Fibroblast of pulmonary artery (primary cell): Measurements from ENCODE around the gene SNX19.
"Not testable (repeated sequence)": the region's sequence is repeated elsewhere in the genome, so short reads cannot be mapped to it uniquely, and the experiment has no call there.

Source experiments
- DNase-seq: peaks from one replicate; pipeline ENCODE4 v3.0.0-alpha.2; 2010; ENCODE audit warnings: low read depth
- H3K4me3 ChIP-seq: replicated peaks from 2 replicates; pipeline ENCODE4 v1.5.1; 2011; ENCODE audit warnings: low read depth, mild to moderate bottlenecking, control low read depth, low read length, moderate library complexity
- TF ChIP-seq, protein P1 (sequence below): IDR thresholded peaks from 2 replicates; pipeline ENCODE4 v1.5.1; 2011; ENCODE audit warnings: mild to moderate bottlenecking, control low read depth, low read length, inconsistent platforms; ENCODE audit errors: missing control alignments

Gene SNX19

DNA sequence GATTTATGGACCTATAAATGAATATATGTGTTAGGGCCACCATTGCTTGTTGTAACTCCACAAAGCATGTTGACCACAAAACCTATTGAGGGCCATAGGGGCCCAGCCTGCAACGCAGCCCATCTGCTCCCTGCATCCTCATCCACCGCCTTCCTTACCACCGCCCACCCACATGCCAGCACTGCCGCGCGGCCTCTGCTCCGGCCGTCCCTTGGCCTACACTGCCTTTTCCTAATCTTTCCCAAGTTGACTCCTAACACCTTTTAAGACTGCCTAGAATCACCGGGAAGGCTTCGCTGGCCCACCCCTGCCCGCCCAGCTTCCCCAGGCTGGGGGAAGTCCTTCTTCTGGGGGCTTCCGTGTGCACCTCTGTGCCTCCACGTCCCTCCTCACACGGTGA lies 55.0 kb downstream of the SNX19 start:
- no peak for DNase-seq
- TF ChIP-seq, protein P1, sequence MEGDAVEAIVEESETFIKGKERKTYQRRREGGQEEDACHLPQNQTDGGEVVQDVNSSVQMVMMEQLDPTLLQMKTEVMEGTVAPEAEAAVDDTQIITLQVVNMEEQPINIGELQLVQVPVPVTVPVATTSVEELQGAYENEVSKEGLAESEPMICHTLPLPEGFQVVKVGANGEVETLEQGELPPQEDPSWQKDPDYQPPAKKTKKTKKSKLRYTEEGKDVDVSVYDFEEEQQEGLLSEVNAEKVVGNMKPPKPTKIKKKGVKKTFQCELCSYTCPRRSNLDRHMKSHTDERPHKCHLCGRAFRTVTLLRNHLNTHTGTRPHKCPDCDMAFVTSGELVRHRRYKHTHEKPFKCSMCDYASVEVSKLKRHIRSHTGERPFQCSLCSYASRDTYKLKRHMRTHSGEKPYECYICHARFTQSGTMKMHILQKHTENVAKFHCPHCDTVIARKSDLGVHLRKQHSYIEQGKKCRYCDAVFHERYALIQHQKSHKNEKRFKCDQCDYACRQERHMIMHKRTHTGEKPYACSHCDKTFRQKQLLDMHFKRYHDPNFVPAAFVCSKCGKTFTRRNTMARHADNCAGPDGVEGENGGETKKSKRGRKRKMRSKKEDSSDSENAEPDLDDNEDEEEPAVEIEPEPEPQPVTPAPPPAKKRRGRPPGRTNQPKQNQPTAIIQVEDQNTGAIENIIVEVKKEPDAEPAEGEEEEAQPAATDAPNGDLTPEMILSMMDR = no peak
- no peak overlapping the region for H3K4me3 ChIP-seq

GRCh38 chr11:130859886-130860285 lies 56.4 kb downstream of the SNX19 start:
- H3K4me3 ChIP-seq = no peak overlapping the region
- no peak for DNase-seq
- TF ChIP-seq, protein P1 = no peak

GRCh38 chr11:130858215-130858614 lies 58.1 kb downstream of the SNX19 start:
- DNase-seq = no peak
- TF ChIP-seq, protein P1 = no peak
- H3K4me3 ChIP-seq = no peak overlapping the region

DNA sequence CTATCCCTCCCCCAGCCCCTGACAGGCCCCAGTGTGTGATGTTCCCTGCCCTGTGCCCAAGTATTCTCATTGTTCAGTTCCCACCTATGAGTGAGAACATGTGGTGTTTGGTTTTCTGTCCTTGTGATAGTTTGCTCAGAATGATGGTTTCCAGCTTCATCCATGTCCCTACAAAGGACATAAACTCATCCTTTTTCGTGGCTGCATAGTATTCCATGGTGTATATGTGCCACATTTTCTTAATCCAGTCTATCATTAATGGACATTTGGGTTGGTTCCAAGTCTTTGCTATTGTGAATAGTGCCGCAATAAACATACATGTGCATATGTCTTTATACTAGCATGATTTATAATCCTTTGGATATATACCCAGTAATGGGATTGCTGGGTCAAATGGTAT lies 60.6 kb downstream of the SNX19 start:
- DNase-seq, H3K4me3 ChIP-seq: not testable (repeated sequence)

- no peak for DNase-seq
- TF ChIP-seq, protein P1 = no peak
- H3K4me3 ChIP-seq = no peak overlapping the region
Observed at GRCh38 chr11:130854483-130854882, 61.8 kb downstream of the SNX19 start.

DNA sequence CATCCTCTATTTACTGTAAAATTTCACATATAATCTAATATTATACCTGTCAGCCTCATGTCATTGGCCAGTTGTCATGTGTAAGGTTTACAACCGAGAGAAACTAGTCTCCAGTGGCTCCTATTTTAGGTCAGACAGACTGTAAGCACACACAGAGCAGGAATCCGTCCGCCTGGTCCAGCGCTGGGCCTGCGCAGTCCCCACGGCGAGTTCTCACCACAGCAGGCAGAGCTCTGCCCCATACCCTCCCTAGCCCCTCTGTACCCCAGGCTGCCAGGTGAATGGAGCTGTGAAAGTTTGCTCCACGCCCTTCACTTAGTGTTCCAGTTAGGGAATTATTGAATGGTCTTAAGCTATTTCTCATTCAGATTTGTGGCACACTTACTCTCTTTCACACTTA lies 63.7 kb downstream of the SNX19 start:
- no peak for DNase-seq
- TF ChIP-seq, protein P1 = no peak
- H3K4me3 ChIP-seq = no peak overlapping the region

GRCh38 chr11:130850185-130850944 lies 65.9 kb downstream of the SNX19 start:
- TF ChIP-seq, protein P1 = no peak
- no peak overlapping the region for H3K4me3 ChIP-seq
- DNase-seq = no peak
